DND-41 (cell line): ENCODE results near the gene PNMA8B.

Experiments used
- ATAC-seq: fragments of 200-7000 bp; cut with Tn5 transposase; 3 replicates; pipeline ENCODE4 v1.9.1; 2021; ENCODE audit warnings: low read depth; ENCODE audit not compliant: insufficient read depth
- DNase-seq: peaks from one replicate; pipeline ENCODE4 v3.0.0-alpha.2; 2020
- H2AFZ ChIP-seq: 2 replicates; pipeline ENCODE4 v1.6.0; 2012; ENCODE audit warnings: low read depth, low read length
- H3K27ac ChIP-seq: 2 replicates; pipeline ENCODE4 v1.5.1; 2012; ENCODE audit warnings: low read length, inconsistent platforms
- H3K27me3 ChIP-seq: fragments of 200-600 bp; sonication (generic); 2 replicates; pipeline ENCODE4 v1.6.0; 2012; ENCODE audit warnings: low read length, mild to moderate bottlenecking, inconsistent platforms; ENCODE audit not compliant: insufficient read depth, poor library complexity
- H3K36me3 ChIP-seq: 2 replicates; pipeline ENCODE4 v1.5.1; 2012; ENCODE audit warnings: low read length, inconsistent platforms; ENCODE audit not compliant: insufficient read depth
- H3K4me1 ChIP-seq: 2 replicates; pipeline ENCODE4 v1.5.1; 2012; ENCODE audit warnings: mild to moderate bottlenecking, low read length; ENCODE audit not compliant: insufficient read depth
- H3K4me2 ChIP-seq: 2 replicates; pipeline ENCODE4 v1.6.0; 2012; ENCODE audit warnings: mild to moderate bottlenecking, moderate library complexity, low read length, inconsistent platforms; ENCODE audit not compliant: insufficient read depth
- H3K4me3 ChIP-seq, 2 experiments: fragments of 200-600 bp in 1 of 2; shearing (Covaris generic) in 1 of 2; 2 replicates each; pipeline ENCODE4 v1.5.1; 2012 to 2016; ENCODE audit warnings: inconsistent platforms in 2 of 2, low read length in 2 of 2, mild to moderate bottlenecking in 2 of 2, low read depth in 1 of 2, moderate library complexity in 1 of 2
- H3K79me2 ChIP-seq: 2 replicates; pipeline ENCODE4 v1.6.0; 2012; ENCODE audit warnings: low read length, inconsistent platforms; ENCODE audit not compliant: insufficient read depth
- H3K9ac ChIP-seq: 2 replicates; pipeline ENCODE4 v1.6.0; 2012; ENCODE audit warnings: low read depth, mild to moderate bottlenecking, inconsistent platforms, low read length, moderate library complexity
- H3K9me3 ChIP-seq: 2 replicates; pipeline ENCODE4 v1.5.1; 2012; ENCODE audit warnings: low read length, moderate library complexity, mild to moderate bottlenecking, inconsistent platforms; ENCODE audit not compliant: insufficient read depth, severe bottlenecking
- H4K20me1 ChIP-seq: 2 replicates; pipeline ENCODE4 v1.6.0; 2012; ENCODE audit warnings: low read length; ENCODE audit not compliant: insufficient read depth
- EZH2 ChIP-seq: IDR thresholded peaks from 3 replicates; pipeline ENCODE4 v1.6.1; 2012; ENCODE audit warnings: borderline replicate concordance, low read depth, mild to moderate bottlenecking, moderate library complexity, low read length, inconsistent platforms; ENCODE audit not compliant: severe bottlenecking
- TF ChIP-seq, protein P1 (sequence below): IDR thresholded peaks from 2 replicates; pipeline ENCODE4 v1.5.1; 2012; ENCODE audit warnings: borderline replicate concordance, low read length, moderate library complexity, mild to moderate bottlenecking; ENCODE audit not compliant: poor library complexity, severe bottlenecking; ENCODE audit errors: extremely low read depth

The PNMA8B gene

DNA sequence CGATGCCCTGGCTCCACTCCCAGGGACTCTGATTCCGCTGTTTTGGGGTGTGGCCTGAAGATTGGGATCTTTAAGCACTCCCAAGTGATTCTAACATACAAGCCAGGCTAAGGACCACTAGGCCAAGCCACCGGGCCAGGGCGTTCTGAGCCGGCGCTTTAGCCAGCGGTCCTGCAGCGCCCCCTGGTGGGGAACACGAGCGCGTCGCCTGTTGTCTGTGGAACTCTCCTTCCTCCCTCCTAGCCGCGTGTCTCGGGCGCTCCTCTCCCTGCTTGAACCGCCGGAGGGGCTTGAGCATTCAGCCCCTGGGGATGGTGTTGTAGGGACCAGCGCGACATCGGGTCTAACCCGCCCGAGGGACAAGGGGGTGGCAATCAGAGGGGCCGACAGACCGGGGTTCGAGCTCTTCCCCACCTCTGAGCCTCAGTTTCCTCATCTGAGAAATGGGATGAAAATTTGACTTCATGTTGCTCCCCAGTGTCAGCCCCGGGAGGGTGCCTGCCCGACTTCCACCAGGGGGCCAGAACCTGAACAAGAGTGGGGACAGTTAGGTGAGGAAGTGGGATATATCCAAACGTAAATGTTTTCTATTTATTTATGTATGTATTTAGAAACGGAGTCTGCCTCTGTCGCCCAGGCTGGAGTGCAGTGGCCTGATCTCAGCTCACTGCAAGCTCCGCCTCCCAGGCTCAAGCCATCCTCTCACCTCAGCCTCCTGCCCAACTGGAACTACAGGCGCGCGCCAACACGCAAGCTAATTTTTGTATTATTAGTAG, 18.0 kb upstream of the PNMA8B start:
- Histone ChIP-seq H3K36me3 (no peaks in the 10 kb centered on the region), H3K4me3 (no peak overlapping the region), H3K9ac (no peak overlapping the region), H3K4me2 (no peak overlapping the region), H3K27me3 (no peaks in the 10 kb centered on the region), H3K79me2 (no peaks in the 10 kb centered on the region), H3K4me1 (no peaks in the 10 kb centered on the region), H4K20me1 (no peaks in the 10 kb centered on the region), H3K27ac (no peak overlapping the region), H3K9me3 (no peaks in the 10 kb centered on the region), H2AFZ (no peak overlapping the region)
- ATAC-seq (peak; percentile 86), DNase-seq (peak; percentile 69)
- TF ChIP-seq, protein P1, sequence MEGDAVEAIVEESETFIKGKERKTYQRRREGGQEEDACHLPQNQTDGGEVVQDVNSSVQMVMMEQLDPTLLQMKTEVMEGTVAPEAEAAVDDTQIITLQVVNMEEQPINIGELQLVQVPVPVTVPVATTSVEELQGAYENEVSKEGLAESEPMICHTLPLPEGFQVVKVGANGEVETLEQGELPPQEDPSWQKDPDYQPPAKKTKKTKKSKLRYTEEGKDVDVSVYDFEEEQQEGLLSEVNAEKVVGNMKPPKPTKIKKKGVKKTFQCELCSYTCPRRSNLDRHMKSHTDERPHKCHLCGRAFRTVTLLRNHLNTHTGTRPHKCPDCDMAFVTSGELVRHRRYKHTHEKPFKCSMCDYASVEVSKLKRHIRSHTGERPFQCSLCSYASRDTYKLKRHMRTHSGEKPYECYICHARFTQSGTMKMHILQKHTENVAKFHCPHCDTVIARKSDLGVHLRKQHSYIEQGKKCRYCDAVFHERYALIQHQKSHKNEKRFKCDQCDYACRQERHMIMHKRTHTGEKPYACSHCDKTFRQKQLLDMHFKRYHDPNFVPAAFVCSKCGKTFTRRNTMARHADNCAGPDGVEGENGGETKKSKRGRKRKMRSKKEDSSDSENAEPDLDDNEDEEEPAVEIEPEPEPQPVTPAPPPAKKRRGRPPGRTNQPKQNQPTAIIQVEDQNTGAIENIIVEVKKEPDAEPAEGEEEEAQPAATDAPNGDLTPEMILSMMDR, result peak; percentile 97
- TF ChIP-seq EZH2, result no peak

- Histone ChIP-seq H3K27ac (no peak overlapping the region), H2AFZ (no peak overlapping the region), H3K79me2 (no peaks in the 10 kb centered on the region), H3K4me1 (no peaks in the 10 kb centered on the region), H3K36me3 (no peaks in the 10 kb centered on the region), H3K9ac (no peak overlapping the region), H3K27me3 (no peaks in the 10 kb centered on the region), H3K9me3 (no peaks in the 10 kb centered on the region), H3K4me3 (no peak overlapping the region), H4K20me1 (no peaks in the 10 kb centered on the region), H3K4me2 (no peak overlapping the region)
- TF ChIP-seq, protein P1, result no peak
- no peak for TF ChIP-seq EZH2
- DNase-seq, result no peak
- ATAC-seq, result no peak
Measured at GRCh38 chr19:46511237-46511636, 15.6 kb upstream of the PNMA8B start.

DNA sequence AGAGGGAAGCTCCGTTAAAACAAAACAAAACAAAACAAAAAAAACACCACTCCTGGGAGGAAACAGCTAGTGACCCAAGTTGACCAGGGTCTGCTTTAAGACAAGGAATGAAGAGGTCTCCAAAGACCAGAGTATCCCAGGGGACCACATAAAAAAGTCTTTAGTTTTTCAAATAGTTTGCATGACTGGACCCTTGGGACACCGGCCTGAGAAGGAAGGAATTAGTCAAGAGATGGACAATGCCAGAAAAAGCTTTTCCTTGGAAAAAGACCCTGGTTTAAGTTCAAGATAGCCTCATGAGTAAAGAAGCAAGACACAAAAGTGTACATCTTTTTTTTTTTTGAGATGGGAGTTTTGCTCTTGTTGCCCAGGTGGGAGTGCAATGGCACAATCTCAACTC, 12.5 kb upstream of the PNMA8B start:
- DNase-seq (no peak), ATAC-seq (no peak)
- Histone ChIP-seq H3K4me3 (no peak overlapping the region), H3K9ac (no peak overlapping the region), H4K20me1 (no peaks in the 10 kb centered on the region), H3K79me2 (no peaks in the 10 kb centered on the region), H3K27me3 (no peaks in the 10 kb centered on the region), H2AFZ (no peak overlapping the region), H3K9me3 (no peaks in the 10 kb centered on the region), H3K36me3 (no peaks in the 10 kb centered on the region), H3K4me1 (no peaks in the 10 kb centered on the region), H3K4me2 (no peak overlapping the region), H3K27ac (no peak overlapping the region)
- TF ChIP-seq, protein P1, result no peak
- no peak for TF ChIP-seq EZH2
